T-helper 17 cell (primary cell): ENCODE measurements around the gene HCFC2. TPM values are rescaled to one million over a fixed set of nuclear protein-coding genes. Genes with fewer than 3 reads are reported as not detected.
"Not testable (repeated sequence)": the region's sequence is repeated elsewhere in the genome, so short reads cannot be mapped to it uniquely, and the experiment has no call there.

Source experiments
- ATAC-seq: fragments of 150-1000 bp; cut with Tn5 transposase; 2 replicates; pipeline ENCODE4 v1.10.0; 2021; ENCODE audit warnings: mild to moderate bottlenecking, moderate library complexity
- DNase-seq, 3 donors: peaks; one replicate each; pipeline versions ENCODE4 v3.0.0 to v3.0.0-alpha.2; 2020 to 2021
- H3K9me3 ChIP-seq: one replicate; pipeline ENCODE4 v1.7.0; 2013; ENCODE audit warnings: low read length, mild to moderate bottlenecking; ENCODE audit not compliant: control insufficient read depth, poor library complexity, severe bottlenecking
- H3K27ac Mint-ChIP-seq: one replicate; pipeline ENCODE4 v1.8.0; 2022; ENCODE audit warnings: mild to moderate bottlenecking, moderate library complexity, mixed read lengths
- H3K27me3 Mint-ChIP-seq: one replicate; pipeline ENCODE4 v1.8.0; 2022; ENCODE audit warnings: mixed read lengths
- H3K36me3 Mint-ChIP-seq: one replicate; pipeline ENCODE4 v1.8.0; 2022; ENCODE audit warnings: low read depth, mixed read lengths
- H3K4me1 Mint-ChIP-seq: one replicate; pipeline ENCODE4 v1.8.0; 2022; ENCODE audit warnings: mild to moderate bottlenecking, mixed read lengths
- H3K4me3 Mint-ChIP-seq: one replicate; pipeline ENCODE4 v1.8.0; 2022; ENCODE audit warnings: mild to moderate bottlenecking, moderate library complexity, mixed read lengths
- total RNA-seq, 4 donors: library from RNA in 2 of 4; stranded (reverse) in 2 of 4; gene quantifications; one replicate each; pipeline ENCODE4 v1.2.3 and lab custom pipeline; 2022 to 2026

Gene HCFC2
- total RNA-seq (10 to 100 TPM; 13.9 to 15.2 TPM), total RNA-seq (lab: John Stamatoyannopoulos, UW) (27.7 to 53.0 reads per million in 2 donors)

DNA sequence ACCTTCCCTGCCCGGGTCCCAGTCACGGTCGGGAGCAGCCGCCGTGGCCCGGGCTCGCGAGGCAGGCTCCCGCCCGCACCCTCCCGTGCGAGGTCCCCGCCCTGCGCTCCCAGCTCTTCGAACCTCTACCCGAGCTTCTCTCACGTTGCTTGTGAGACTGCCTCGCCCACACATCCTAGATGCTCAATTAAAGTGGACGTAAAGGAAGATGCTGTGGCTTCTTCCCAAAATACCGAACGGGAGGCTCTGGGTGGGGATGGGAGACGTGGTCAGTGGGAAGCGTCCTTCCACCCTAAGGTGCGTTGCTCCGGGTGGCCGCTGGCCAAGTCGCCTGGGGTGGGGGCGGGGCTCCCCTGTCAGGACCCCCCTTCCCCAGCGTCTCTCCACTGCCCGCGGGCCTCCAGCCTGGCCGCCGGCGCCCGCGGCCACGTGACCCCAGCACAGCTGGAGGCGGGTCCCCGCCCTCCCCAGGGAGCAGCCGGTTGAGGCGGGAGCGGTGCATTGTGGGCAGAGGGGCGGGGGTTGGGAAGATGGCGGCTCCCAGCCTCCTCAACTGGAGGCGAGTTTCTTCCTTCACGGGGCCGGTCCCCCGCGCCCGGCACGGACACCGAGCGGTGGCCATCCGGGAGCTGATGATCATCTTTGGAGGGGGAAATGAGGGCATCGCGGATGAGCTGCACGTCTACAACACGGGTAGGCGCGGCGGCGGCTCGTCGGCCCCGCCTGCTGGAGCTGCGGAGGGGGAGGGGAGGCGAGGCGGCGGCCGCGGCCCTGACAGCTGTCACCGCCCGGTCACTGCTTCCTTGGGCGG, at the start of gene HCFC2:
Gene HCFC2, plus strand, starts transcription at position 501 of the 811 bp plus-strand sequence. Its CDS starts 30 bp downstream, at position 531.
- H3K27ac Mint-ChIP-seq, result peak within 1 kb of the TSS; percentile 45
- DNase-seq, result peak; percentile 80 to 87 (median 82)
- ATAC-seq, result peak; percentile 98
- no peaks in the 10 kb centered on the region for H3K9me3 ChIP-seq
- peak within 1 kb of the TSS; percentile 94 for H3K4me3 Mint-ChIP-seq
- peaks cover 20% of the 10 kb centered on the region for H3K4me1 Mint-ChIP-seq
- H3K27me3 Mint-ChIP-seq, result peaks cover 15% of the 10 kb centered on the region
- H3K36me3 Mint-ChIP-seq, result peaks cover 4% of the 10 kb centered on the region

DNA sequence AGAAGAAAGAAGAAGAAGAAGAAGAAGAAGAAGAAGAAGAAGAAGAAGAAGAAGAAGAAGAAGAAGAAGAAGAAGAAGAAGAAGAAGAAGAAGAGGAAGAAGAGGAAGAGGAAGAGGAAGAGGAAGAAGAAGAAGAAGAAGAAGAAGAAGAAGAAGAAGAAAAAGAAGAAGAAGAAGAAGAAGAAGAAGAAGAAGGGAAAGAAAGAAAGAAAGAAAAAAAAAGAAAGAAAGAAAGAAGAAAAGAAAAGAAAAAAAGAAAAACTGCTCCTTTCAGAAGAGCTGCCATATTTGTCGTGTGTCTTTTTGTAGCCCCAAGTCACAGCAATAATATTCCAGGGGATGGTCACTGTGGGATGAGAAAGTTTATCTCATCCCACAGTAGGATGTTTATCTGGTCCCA, 42.5 kb upstream of the HCFC2 start:
- H3K4me3 Mint-ChIP-seq, H3K36me3 Mint-ChIP-seq, H3K4me1 Mint-ChIP-seq, DNase-seq, ATAC-seq, H3K27ac Mint-ChIP-seq, H3K9me3 ChIP-seq: not testable (repeated sequence)
- peaks cover 40% of the 10 kb centered on the region for H3K27me3 Mint-ChIP-seq

DNA sequence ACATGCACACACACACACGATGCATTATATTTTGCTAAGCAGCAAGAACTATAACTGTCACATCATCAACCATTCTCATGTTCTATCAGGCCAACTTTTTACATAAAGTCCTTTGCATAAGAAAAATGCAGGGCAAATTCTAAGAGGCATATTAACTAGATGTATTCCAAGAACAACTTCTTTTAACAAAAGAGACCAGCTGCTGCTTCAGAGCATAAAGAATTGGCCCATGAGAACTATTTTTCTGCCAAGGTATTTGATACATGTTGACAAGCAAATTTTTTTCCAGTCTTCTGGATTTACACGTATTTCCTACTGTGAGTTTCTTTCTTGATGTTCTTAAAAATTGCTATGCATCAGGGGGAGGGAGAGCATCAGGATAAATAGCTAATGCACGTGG, 41.5 kb upstream of the HCFC2 start:
- Mint-ChIP-seq H3K36me3 (no peaks in the 10 kb centered on the region), H3K27ac (no peak overlapping the region), H3K4me1 (no peaks in the 10 kb centered on the region), H3K27me3 (peaks cover 49% of the 10 kb centered on the region), H3K4me3 (no peak overlapping the region)
- ATAC-seq, result no peak
- no peak for DNase-seq
- no peaks in the 10 kb centered on the region for H3K9me3 ChIP-seq

DNA sequence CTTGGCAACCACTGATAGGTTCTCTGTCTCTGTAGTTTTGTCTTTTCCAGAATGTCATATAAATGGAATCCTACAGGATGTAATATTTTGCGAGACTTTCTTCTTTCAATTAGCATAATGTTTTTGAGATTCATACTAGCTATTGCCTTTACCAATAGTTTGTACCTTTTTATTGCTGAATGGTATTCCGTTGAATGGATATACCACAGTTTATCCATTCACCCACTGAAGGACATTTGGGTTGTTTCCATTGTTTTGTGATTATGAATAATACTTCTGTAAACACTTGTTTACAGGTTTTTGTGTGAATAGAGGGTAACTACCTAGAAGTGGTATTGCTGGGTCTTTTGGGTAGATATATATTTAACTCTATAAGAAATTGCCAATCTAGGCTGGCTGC, 40.6 kb upstream of the HCFC2 start:
- Mint-ChIP-seq H3K27ac (no peak overlapping the region), H3K4me1 (no peaks in the 10 kb centered on the region), H3K36me3 (no peaks in the 10 kb centered on the region), H3K27me3 (peaks cover 57% of the 10 kb centered on the region), H3K4me3 (no peak overlapping the region)
- ATAC-seq (no peak), DNase-seq (no peak)
- no peaks in the 10 kb centered on the region for H3K9me3 ChIP-seq

DNA sequence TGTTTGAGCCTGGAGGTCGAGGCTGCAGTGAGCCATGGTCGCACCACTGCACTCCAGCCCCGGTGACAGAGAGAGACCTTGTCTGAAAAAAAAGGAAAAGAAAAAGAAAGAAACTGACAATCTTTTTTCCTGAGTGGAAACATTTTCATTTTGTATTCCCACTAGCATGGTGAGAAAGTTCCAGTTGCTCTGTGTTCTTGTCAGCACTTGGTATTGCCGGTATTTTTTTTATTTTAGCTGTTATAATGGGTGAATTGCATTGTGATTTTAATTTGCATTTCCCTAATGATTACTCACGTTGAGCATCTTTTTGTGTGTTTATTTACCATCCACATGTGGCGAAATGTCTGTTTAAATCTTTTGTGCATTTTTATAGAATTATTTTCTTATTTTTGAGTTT, 40.0 kb upstream of the HCFC2 start:
- no peaks in the 10 kb centered on the region for H3K9me3 ChIP-seq
- no peaks in the 10 kb centered on the region for H3K4me1 Mint-ChIP-seq
- H3K27ac Mint-ChIP-seq, result no peak overlapping the region
- no peak for ATAC-seq
- no peak for DNase-seq
- H3K36me3 Mint-ChIP-seq, result no peaks in the 10 kb centered on the region
- no peak overlapping the region for H3K4me3 Mint-ChIP-seq
- H3K27me3 Mint-ChIP-seq, result peaks cover 59% of the 10 kb centered on the region

DNA sequence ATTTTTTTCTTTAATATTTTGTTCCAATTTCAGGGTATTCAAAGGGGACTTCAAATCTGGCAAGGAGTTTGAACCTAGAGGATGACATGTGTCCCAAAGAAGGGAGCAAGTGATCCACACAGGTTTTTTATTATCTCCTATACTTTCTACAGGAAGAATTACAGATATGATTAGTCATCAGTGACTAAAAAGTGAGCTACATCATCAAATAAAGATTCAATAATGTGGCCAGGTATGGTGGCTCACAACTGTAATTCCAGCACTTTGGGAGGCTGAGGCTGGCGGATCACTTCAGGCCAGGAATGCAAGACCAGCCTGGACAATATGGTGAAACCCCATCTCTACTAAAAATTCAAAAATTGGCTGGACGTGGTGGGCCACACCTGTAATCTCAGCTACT, 38.6 kb upstream of the HCFC2 start:
- H3K36me3 Mint-ChIP-seq, result no peaks in the 10 kb centered on the region

DNA sequence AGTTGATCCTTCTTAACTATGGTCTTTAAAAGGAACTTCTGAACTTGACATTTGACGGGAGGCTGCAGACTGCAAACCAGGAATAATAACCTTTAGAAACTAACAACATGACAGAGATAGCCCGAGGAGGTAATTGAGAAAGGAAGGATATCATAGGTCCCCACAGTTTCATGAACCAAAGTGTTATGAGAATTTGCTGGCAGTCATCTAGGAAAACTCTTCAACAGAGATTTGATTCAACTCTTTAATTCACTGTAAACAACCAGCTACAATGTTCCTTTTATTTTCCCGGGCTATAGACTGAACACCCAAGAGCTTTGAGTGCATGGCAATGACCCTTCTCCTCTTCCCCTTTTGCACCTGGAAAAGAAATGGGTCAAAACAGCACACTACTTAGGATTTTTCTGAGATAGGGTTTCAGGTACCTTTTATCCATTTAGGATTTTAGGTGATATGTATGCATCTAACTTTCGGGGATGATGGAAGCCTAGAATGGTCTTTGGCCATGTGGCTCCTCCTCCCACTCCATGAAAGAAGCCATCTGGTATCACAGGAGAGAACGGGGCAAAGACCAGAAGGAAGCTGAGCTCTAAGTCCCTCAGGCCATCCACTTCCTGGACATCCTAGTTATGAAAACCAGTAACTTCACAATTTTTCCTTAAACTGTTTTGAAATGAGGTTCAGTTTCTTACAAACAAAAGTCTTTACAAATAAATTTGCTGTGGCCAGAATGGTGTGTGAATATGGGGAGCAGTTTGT, 37.3 kb upstream of the HCFC2 start:
- no peaks in the 10 kb centered on the region for H3K4me1 Mint-ChIP-seq
- no peaks in the 10 kb centered on the region for H3K36me3 Mint-ChIP-seq
- H3K4me3 Mint-ChIP-seq, result no peak overlapping the region
- H3K27ac Mint-ChIP-seq, result no peak overlapping the region
- no peaks in the 10 kb centered on the region for H3K9me3 ChIP-seq
- ATAC-seq (no peak), DNase-seq (no peak)
- peaks cover 41% of the 10 kb centered on the region for H3K27me3 Mint-ChIP-seq

More for the DNA sequence above, 38.6 kb upstream of the HCFC2 start:
- ATAC-seq, result no peak
- no peaks in the 10 kb centered on the region for H3K9me3 ChIP-seq
- no peak overlapping the region for H3K27ac Mint-ChIP-seq
- DNase-seq, result no peak
- peaks cover 48% of the 10 kb centered on the region for H3K27me3 Mint-ChIP-seq
- H3K4me1 Mint-ChIP-seq, result no peaks in the 10 kb centered on the region
- no peak overlapping the region for H3K4me3 Mint-ChIP-seq

DNA sequence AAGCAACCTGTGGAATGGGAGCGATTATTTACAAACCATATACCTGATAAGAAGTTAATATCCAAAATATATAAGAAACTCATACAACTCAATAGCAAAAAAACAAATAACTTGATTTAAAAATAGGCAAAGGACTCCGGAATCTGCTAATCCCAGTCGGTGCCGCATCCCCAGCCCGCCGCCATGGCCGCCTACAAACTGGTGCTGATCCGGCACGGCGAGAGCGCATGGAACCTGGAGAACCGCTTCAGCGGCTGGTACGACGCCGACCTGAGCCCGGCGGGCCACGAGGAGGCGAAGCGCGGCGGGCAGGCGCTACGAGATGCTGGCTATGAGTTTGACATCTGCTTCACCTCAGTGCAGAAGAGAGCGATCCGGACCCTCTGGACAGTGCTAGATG, 33.7 kb upstream of the HCFC2 start:
- not testable (repeated sequence) for ATAC-seq, H3K36me3 Mint-ChIP-seq, H3K4me1 Mint-ChIP-seq, H3K4me3 Mint-ChIP-seq, H3K9me3 ChIP-seq, DNase-seq, H3K27ac Mint-ChIP-seq
- peaks cover 39% of the 10 kb centered on the region for H3K27me3 Mint-ChIP-seq

DNA sequence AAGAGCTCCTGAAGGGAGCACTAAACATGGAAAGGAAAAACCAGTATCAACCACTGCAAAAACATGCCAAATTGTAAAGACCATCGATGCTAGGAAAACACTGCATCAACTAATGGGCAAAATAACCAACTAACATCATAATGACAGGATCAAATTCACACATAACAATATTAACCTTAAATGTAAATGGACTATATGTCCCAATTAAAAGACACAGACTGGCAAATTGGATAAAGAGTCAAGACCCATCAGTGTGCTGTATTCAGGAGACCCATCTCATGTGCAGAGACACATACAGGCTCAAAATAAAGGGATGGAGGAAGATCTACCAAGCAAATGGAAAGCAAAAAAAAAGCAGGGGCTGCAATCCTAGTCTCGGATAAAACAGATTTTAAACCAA, 28.2 kb upstream of the HCFC2 start:
- not testable (repeated sequence) for DNase-seq, H3K4me3 Mint-ChIP-seq, H3K36me3 Mint-ChIP-seq, H3K9me3 ChIP-seq, H3K27ac Mint-ChIP-seq, ATAC-seq, H3K27me3 Mint-ChIP-seq, H3K4me1 Mint-ChIP-seq

DNA sequence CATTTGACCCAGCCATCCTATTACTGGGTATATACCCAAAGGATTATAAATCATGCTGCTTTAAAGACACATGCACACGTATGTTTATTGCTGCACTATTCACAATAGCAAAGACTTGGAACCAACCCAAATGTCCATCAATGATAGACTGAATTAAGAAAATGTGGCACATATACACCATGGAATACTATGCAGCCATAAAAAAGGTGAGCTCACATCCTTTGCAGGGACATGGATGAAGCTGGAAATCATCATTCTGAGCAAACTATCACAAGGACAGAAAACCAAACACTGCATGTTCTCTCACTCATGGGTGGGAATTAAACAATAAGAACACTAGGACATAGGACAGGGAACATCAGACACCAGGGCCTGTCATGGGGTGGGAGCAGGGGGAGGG, 24.6 kb upstream of the HCFC2 start:
- H3K27me3 Mint-ChIP-seq, H3K36me3 Mint-ChIP-seq, ATAC-seq, DNase-seq, H3K4me3 Mint-ChIP-seq, H3K9me3 ChIP-seq, H3K4me1 Mint-ChIP-seq, H3K27ac Mint-ChIP-seq: not testable (repeated sequence)

DNA sequence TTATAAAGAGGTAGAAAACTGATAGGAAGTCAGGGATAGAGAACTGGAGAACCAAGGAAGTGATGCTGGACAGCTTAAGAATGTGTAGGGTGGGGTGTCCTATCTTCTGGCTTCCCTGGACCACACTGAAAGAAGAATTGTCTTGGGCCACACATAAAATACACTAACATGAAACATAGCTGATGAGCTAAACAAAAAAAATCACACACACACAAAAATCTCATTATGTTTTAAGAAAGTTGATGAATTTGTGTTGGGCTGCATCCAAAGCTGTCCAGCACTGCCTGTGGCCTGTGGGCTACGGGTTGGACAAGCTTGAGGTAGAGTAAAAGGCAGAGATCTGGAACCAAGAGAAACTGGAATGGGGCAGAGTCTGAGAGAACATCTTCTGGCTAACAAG, 21.8 kb upstream of the HCFC2 start:
- ATAC-seq, result no peak
- no peak overlapping the region for H3K27ac Mint-ChIP-seq

DNA sequence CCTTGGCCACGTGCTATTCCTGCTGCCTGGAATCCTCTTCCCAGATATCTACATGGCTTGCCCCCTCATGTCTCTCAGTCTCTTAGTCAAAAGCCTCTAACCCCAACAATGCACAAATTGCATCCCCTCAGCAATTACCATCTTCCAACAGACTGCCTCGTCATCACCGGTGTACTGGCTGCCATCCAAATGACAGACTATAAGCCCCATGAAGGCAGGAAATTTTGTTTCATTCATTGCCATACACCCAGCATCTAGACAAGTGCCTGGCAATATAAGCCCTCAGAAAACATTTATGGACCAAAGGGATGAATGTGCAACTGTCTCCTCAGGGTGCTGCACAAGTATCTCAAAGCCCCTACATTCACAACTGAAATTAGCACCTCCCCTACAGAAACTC, 20.2 kb upstream of the HCFC2 start:
- H3K27ac Mint-ChIP-seq, result no peak overlapping the region
- H3K9me3 ChIP-seq, result no peaks in the 10 kb centered on the region
- no peak for ATAC-seq
- H3K4me3 Mint-ChIP-seq, result no peak overlapping the region
- H3K4me1 Mint-ChIP-seq, result peaks cover 5% of the 10 kb centered on the region
- no peaks in the 10 kb centered on the region for H3K36me3 Mint-ChIP-seq
- no peak for DNase-seq
- H3K27me3 Mint-ChIP-seq, result peaks cover 20% of the 10 kb centered on the region

More for the DNA sequence above, 21.8 kb upstream of the HCFC2 start:
- peaks cover 7% of the 10 kb centered on the region for H3K27me3 Mint-ChIP-seq
- H3K4me1 Mint-ChIP-seq, result peaks cover 5% of the 10 kb centered on the region
- no peak for DNase-seq
- H3K36me3 Mint-ChIP-seq, result no peaks in the 10 kb centered on the region
- no peaks in the 10 kb centered on the region for H3K9me3 ChIP-seq
- H3K4me3 Mint-ChIP-seq, result no peak overlapping the region

DNA sequence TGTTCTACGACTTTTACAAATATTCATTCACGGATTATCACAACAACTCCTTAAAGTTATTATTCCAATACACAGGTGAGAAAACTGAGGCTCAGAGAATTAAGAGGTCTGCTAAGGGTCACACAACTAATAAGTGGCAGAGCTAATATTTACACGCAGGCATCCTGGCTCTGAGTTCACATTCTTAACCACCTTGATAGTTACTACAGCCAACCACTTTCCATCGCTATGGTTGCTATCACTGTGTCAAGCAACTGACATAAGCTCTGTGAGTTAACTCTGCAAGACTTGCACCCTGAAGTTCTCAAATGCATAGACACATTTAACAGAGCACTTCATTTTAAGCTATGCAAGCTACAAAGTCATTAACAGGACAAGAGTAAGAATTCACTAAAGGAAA, 18.0 kb upstream of the HCFC2 start:
- Mint-ChIP-seq H3K27me3 (peaks cover 33% of the 10 kb centered on the region), H3K4me1 (peaks cover 9% of the 10 kb centered on the region), H3K27ac (no peak overlapping the region), H3K36me3 (no peaks in the 10 kb centered on the region), H3K4me3 (no peak overlapping the region)
- DNase-seq, result no peak
- H3K9me3 ChIP-seq, result no peaks in the 10 kb centered on the region
- no peak for ATAC-seq
